Activated effector memory CD4-positive, alpha-beta T cell treated with anti-CD3 and anti-CD28 coated beads, Interleukin-2, amount 50 U/mL, for 16 hours (primary cell): Measurements from ENCODE around the gene COL1A2.
A peak's percentile ranks its signal among the peaks of the same experiment; 100 is the strongest.

Source experiments
- DNase-seq: peaks from one replicate; pipeline ENCODE4 v3.0.0-alpha.2; 2020

COL1A2 gene

DNA sequence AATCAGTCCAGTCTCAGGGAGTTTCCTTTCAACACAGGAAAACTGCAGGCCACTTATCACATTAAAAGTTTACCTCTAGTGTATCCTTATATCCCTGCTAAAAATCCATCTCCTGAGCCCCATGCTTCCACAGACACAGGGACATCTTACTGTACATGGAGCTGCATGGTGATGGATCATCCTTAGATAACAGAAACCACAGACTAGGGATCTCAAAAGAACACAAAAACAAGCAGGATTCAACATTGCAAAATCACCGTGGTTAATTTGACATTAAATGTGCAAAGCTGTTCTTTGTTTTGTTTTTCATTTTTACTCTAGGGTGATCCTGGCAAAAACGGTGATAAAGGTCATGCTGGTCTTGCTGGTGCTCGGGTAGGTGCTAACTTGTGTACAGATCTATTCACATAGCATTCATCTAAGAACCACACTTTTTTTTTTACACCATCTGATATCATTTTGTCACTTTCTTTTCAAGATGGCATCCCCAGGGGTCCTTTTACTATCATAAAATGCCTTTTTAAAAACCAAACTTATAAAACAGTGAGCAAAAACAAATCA lies 18.1 kb downstream of the COL1A2 start:
- DNase-seq: no peak

- no peak for DNase-seq
These were observed 19.8 kb downstream of the COL1A2 start for GRCh38 chr7:94414481-94414880.

DNA sequence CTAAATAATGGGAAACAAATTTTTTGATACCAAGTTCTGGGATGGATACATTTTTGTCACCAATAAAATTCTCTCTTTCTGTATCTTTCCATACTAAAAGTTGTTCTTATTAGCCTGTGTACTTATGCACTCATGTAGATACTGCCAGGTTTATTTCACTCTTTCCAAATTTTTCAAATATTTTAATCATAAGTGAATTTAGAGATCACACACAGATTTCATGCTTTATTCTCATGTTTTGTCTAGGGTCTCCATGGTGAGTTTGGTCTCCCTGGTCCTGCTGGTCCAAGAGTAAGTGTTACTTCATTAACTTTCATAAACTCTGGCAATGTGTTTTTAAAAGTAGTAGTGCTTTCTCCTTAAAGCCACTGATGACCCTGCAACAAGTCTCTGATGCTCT lies 20.3 kb downstream of the COL1A2 start:
- DNase-seq: no peak

DNA sequence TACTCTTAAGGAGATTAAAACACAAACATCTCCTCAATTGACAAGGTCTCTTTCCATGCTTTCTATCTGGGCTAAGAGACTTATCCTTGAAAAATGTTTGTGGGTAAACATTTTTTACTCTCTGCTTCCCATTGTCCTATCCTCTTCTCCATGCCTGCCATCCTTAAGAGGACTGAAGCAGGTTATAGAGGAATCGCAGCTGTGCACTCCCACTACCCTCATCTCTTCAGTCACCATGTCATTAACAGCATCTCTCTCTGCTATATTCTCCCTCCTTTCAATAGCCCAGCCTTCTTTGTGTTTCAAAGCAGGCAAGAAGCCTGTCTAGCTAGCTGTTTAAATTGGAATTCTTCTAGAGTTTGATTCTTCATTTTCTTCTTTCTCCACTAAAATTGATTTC lies 22.6 kb downstream of the COL1A2 start:
- no peak for DNase-seq

DNA sequence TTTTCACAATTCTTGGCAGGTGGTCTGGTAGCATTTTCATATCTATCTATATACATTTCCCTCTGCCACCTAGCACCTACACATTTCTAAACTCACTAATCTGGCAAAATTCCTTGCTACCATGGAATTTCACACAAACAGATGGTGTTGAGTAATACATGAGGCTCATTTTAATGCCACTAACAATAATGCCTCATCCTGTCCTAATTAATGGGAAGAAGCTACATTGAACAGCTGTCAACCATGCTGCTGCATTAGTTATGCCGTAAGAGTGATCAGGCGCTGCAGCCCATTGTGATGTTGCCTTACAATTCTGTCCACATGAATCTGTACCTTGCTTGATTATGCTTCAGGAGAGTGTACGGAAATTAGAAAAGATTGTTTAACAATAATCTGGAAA lies 23.2 kb downstream of the COL1A2 start:
- DNase-seq: no peak

DNA sequence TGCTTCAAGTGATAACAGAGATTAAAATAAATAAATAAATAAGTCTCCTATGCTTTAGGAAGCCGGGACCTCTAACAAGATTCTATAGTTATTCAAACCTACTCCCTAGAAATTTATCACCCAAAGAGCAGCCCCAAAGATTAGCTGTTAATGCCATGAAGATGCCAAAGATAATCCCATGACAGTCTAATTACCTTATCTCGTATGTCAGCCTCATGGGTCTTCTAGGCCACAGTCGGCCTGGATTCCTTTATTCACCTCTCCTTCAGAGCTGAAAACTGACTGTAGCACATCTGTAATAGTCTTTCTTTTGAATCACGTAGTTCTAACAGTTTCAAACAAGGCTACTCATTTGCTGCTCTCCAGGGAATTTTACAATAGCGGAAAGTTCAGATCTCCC lies 24.2 kb downstream of the COL1A2 start:
- no peak for DNase-seq

GRCh38 chr7:94420328-94420727 lies 25.6 kb downstream of the COL1A2 start:
- DNase-seq: no peak

GRCh38 chr7:94421681-94422080 lies 27.0 kb downstream of the COL1A2 start:
- no peak for DNase-seq

DNA sequence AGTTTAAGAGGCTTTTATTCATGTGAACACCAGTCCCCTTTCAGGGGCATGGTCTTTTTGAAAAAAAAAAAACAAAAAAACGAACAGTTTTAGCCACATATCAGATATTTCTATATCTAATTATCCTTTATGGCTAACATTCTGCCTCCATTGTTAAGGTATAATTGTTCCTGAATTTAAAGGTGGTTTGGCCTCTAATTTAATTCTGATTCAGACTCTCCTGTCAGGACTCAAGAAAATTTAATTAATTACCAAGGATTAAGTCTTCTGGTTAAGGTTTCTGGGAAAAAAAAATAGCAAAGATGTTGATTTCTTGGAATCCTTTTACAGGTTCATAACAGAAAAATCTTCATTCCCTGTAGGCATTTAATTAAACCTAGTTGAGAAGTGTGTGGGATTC lies 27.4 kb downstream of the COL1A2 start:
- DNase-seq: no peak

- no peak for DNase-seq
These were observed 28.2 kb downstream of the COL1A2 start for GRCh38 chr7:94422827-94423460.

DNA sequence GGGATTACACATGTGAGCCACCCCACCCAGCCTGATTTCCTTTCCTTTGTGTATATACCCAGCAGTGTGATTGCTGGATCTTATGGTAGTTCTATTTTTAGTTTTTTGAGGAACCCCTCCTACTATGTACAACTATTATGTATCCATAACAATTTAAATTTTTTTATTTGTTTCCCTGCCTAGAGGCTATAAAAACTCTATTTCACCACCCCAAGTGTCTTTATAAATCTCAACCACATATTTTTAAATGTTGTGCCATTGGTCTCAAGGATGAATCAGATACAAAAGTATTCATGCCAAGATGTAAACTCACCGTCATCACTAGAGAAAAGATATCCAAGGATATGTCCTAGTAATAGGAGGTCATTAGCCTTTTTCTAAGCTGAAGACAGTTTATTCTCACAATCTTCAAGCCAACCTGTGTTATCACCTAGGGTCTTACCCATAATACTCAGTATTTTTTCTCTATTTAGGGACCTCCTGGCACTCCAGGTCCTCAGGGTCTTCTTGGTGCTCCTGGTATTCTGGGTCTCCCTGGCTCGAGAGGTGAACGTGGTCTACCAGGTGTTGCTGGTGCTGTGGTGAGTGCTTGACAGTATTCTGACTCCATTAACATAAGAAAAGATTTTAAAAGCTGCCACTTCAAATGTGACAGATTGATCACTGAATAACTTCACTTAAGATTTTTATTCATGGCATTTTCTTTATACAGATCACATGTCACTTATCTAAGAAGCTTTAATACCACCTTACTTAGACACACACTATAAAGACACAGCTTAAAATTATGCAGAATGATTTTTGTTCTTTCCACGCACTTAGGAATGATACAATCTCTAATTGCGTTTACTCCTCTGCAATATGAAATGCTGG lies 29.4 kb downstream of the COL1A2 start:
- DNase-seq: no peak

DNA sequence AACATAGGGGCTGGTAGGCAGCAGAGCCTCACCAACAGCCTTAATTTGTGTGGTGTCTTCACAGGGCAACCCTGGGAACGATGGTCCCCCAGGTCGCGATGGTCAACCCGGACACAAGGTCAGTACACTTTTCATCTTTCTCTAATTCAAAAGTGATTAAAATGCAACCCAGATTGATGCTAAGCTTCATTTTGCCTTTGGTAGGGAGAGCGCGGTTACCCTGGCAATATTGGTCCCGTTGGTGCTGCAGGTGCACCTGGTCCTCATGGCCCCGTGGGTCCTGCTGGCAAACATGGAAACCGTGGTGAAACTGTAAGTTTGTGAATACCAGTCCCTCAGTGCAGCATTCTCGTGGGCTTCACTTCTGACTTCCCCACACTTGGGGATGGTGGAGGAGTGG lies 30.9 kb downstream of the COL1A2 start:
- DNase-seq: no peak

- no peak for DNase-seq
These were observed 32.5 kb downstream of the COL1A2 start for GRCh38 chr7:94426980-94427875.

DNA sequence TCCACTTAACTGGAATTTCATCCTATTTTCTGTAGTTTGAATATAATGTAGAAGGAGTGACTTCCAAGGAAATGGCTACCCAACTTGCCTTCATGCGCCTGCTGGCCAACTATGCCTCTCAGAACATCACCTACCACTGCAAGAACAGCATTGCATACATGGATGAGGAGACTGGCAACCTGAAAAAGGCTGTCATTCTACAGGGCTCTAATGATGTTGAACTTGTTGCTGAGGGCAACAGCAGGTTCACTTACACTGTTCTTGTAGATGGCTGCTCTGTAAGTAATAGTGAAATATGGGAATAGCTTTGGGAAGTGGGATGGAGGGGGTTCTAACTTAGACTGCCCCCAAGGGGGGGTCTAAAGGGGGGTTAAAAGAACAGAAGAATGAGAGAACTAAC lies 34.5 kb downstream of the COL1A2 start:
- no peak for DNase-seq

DNA sequence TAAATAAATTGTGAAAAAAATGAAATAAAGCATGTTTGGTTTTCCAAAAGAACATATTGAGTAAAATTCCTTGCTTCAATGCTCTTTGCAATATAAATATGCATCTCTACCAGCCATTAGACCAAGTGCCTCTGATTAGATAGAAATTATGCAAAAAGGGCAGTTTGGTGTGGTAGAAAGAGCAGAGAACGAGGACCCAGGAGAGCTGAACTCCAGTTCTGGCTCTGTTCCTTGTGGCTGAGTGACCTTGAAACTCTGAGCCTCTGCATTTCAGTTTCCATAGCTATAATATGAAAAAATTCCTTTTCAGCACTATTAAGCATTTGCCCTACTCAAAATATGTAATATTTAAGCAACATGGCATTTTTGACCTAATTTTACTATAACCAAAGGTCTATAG lies 36.5 kb downstream of the COL1A2 start:
- no peak for DNase-seq

DNA sequence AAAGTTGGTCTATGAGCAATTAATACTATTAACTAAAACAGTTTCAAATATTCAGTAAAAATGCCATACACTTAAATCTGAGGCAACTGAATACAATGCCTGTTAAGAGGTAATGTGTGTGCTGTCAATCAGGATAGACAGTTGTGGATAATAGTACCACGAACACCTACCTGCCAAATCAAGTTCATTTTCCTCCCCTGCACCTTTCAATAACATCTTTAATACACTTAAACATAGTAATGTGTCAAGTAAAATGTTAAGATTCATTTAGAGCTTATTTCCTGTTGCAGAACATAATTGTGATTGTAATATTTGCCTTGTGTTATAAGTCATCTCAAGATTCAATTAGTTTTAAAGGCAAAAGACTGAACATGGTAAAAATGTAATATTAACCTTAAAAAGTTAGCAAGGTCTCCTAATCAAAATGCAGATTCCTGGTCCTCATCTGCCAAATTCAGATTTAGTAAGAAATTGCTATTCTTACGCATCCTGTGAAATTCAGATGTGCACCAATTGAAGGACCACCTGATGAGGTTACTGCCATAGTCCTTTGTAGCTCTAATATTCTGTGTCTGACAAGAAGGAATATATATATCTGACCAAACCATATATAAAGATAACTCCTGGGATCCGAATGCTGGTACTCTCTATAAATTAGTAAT lies 37.1 kb downstream of the COL1A2 start:
- no peak for DNase-seq

DNA sequence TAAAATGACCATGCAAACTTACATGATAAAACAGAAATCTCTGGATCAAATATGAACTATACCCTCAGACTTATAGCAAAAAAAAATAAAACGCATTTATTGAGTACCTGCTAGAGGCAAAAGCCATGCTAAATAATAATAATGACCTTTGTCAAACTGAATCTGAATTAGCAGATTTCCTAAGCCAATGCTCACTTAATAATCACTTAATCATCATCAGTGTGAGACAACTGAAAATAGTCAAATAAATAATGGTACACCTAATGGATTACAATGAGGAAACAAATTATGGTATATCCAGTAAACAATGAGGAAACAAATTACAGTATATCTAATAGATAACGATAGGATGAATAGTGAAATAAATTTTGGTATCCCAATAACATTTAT lies 37.6 kb downstream of the COL1A2 start:
- no peak for DNase-seq

GRCh38 chr7:94432817-94433216 lies 38.1 kb downstream of the COL1A2 start:
- no peak for DNase-seq

DNA sequence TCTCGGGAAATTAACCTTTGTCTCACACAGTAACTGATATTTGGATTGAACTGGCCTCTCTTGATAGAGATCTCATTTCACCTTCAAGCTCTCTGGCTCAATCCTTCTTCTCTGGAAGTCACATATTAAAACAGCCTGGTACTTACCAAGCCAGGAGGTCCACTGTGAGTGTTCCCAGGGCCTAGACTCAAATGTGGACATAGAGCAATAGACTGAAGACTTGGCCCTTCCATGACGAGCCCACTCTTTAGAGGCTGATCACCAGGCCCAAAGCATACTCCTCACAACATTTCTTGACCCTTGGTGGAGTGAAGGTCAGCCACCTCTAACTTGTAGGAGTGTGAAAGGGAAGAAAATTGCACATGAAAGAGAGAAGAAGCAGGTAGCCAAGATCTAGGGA lies 38.5 kb downstream of the COL1A2 start:
- DNase-seq: no peak

DNA sequence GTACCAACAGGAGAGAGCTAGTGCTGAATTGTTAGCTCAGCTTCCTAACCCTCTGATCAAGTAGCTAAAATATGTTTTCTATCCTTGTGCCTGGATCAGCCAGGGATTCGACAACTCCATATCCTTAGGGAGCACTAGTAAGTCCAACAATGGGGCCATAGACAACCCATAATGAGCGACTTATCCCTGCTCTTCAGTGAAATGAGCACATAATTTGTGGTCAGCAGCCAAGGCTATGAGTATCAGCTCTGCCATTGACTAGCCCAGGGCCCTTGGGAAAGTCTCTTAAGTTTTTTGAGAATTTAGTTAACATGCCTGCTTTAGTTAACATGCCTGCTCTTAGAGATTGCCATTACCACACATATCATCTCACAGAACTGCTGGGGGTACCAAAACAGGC lies 39.3 kb downstream of the COL1A2 start:
- no peak for DNase-seq

GRCh38 chr7:94436018-94436604 lies 41.4 kb downstream of the COL1A2 start:
- DNase-seq: peak; percentile 72

GRCh38 chr7:94436700-94437099 lies 42.0 kb downstream of the COL1A2 start:
- DNase-seq: no peak
